ENCODE results near the gene LIN28A.

DNA sequence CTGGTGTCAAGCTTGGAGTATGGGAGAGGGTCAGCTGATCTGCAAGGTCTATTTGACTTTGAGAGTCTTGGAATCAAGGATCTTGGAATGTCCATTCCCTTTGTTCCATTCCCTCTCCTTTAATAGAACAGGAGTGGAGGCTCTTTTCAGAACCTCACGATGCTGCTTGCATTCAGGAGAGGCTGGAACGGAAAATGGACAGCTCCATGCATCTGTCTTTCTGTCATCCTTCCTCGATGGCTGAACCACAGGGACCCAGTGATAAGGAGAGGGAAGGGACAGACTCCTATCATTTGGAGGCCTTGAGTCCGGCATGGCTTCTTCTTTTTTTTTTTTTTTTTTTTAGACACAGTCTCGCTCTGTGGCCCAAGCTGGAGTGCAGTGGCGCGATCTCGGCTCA lies 14.9 kb upstream of the LIN28A start:
- TF ChIP-seq, protein P1, sequence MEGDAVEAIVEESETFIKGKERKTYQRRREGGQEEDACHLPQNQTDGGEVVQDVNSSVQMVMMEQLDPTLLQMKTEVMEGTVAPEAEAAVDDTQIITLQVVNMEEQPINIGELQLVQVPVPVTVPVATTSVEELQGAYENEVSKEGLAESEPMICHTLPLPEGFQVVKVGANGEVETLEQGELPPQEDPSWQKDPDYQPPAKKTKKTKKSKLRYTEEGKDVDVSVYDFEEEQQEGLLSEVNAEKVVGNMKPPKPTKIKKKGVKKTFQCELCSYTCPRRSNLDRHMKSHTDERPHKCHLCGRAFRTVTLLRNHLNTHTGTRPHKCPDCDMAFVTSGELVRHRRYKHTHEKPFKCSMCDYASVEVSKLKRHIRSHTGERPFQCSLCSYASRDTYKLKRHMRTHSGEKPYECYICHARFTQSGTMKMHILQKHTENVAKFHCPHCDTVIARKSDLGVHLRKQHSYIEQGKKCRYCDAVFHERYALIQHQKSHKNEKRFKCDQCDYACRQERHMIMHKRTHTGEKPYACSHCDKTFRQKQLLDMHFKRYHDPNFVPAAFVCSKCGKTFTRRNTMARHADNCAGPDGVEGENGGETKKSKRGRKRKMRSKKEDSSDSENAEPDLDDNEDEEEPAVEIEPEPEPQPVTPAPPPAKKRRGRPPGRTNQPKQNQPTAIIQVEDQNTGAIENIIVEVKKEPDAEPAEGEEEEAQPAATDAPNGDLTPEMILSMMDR (IDR thresholded peaks at IDR 0.05) = no peak
- no peak for TF ChIP-seq POLR2A (IDR thresholded peaks at IDR 0.05)
